ENCODE results near the gene PAQR9. TPM values are rescaled to one million over a fixed set of nuclear protein-coding genes. Genes with fewer than 3 reads are reported as not detected.

PAQR9 gene
- total RNA-seq, 4 donors from 2014 or later = not detected

GRCh38 chr3:142946861-142947260 is 16.6 kb downstream of the PAQR9 start:
- no peaks in the 10 kb centered on the region for H3K4me1 ChIP-seq
- no peaks in the 10 kb centered on the region for H3K36me3 ChIP-seq
- peaks cover 6% of the 10 kb centered on the region for H3K27me3 ChIP-seq
- no peaks in the 10 kb centered on the region for H3K9me3 ChIP-seq
- no peak for TF ChIP-seq CTCF (IDR thresholded peaks at IDR 0.05)
- TF ChIP-seq POLR2A (IDR thresholded peaks at IDR 0.05) = no peak
- 65 to 79% methylated on average over 8 of the region's 8 CpGs for WGBS, 2 donors
- H3K4me3 ChIP-seq (replicated peaks in 1 of 3) = no peak overlapping the region
- no peak for DNase-seq
- intact Hi-C loops (cut with DNase I) = no loop called here
- H3K27ac ChIP-seq = no peak overlapping the region

- 79 to 81% methylated on average over 4 of the region's 4 CpGs for WGBS, 2 donors
- no peak overlapping the region for H3K4me3 ChIP-seq (replicated peaks in 1 of 3)
- TF ChIP-seq CTCF (IDR thresholded peaks at IDR 0.05) (no peak), POLR2A (IDR thresholded peaks at IDR 0.05) (no peak)
- H3K36me3 ChIP-seq = no peaks in the 10 kb centered on the region
- H3K27ac ChIP-seq = no peak overlapping the region
- H3K9me3 ChIP-seq = no peaks in the 10 kb centered on the region
- H3K4me1 ChIP-seq = no peaks in the 10 kb centered on the region
- DNase-seq = no peak
- intact Hi-C loops (cut with DNase I) = no loop called here
- peaks cover 6% of the 10 kb centered on the region for H3K27me3 ChIP-seq
Measured at GRCh38 chr3:142945023-142945422, 18.5 kb downstream of the PAQR9 start.

- Histone ChIP-seq H3K4me1 (no peaks in the 10 kb centered on the region), H3K9me3 (no peaks in the 10 kb centered on the region), H3K4me3 (replicated peaks in 1 of 3) (no peak overlapping the region), H3K27me3 (peaks cover 6% of the 10 kb centered on the region), H3K36me3 (no peaks in the 10 kb centered on the region), H3K27ac (no peak overlapping the region)
- no peak for DNase-seq
- 64 to 71% methylated on average over 4 of the region's 4 CpGs for WGBS, 2 donors
- TF ChIP-seq CTCF (IDR thresholded peaks at IDR 0.05) (no peak), POLR2A (IDR thresholded peaks at IDR 0.05) (no peak)
- intact Hi-C loops (cut with DNase I) = no loop called here
Measured at GRCh38 chr3:142944342-142944741, 19.1 kb downstream of the PAQR9 start.

- Histone ChIP-seq H3K4me3 (replicated peaks in 1 of 3) (no peak overlapping the region), H3K27ac (no peak overlapping the region), H3K4me1 (no peaks in the 10 kb centered on the region), H3K27me3 (peaks cover 6% of the 10 kb centered on the region), H3K36me3 (no peaks in the 10 kb centered on the region), H3K9me3 (no peaks in the 10 kb centered on the region)
- no peak for DNase-seq
- intact Hi-C loops (cut with DNase I) = no loop called here
- no peak for TF ChIP-seq POLR2A (IDR thresholded peaks at IDR 0.05)
- no peak for TF ChIP-seq CTCF (IDR thresholded peaks at IDR 0.05)
Measured at GRCh38 chr3:142943870-142944269, 19.6 kb downstream of the PAQR9 start.

GRCh38 chr3:142943349-142943748 is 20.1 kb downstream of the PAQR9 start:
- peaks cover 6% of the 10 kb centered on the region for H3K27me3 ChIP-seq
- H3K9me3 ChIP-seq = no peaks in the 10 kb centered on the region
- intact Hi-C loops (cut with DNase I) = no loop called here
- no peaks in the 10 kb centered on the region for H3K36me3 ChIP-seq
- no peak for DNase-seq
- 75 to 100% methylated on average over 1 of the region's 1 CpG for WGBS, 2 donors
- H3K27ac ChIP-seq = no peak overlapping the region
- H3K4me1 ChIP-seq = no peaks in the 10 kb centered on the region
- TF ChIP-seq CTCF (IDR thresholded peaks at IDR 0.05) (no peak), POLR2A (IDR thresholded peaks at IDR 0.05) (no peak)
- no peak overlapping the region for H3K4me3 ChIP-seq (replicated peaks in 1 of 3)

All from thyroid gland (tissue), 4 donors.